ENCODE measurements around the gene DOCK7. TPM values are rescaled to one million over a fixed set of nuclear protein-coding genes. Genes with fewer than 3 reads are reported as not detected.
"Not testable (repeated sequence)": the region's sequence is repeated elsewhere in the genome, so short reads cannot be mapped to it uniquely, and the experiment has no call there.

The DOCK7 gene
- total RNA-seq, 1 donor from 2014 or later = 28.0 TPM

DNA sequence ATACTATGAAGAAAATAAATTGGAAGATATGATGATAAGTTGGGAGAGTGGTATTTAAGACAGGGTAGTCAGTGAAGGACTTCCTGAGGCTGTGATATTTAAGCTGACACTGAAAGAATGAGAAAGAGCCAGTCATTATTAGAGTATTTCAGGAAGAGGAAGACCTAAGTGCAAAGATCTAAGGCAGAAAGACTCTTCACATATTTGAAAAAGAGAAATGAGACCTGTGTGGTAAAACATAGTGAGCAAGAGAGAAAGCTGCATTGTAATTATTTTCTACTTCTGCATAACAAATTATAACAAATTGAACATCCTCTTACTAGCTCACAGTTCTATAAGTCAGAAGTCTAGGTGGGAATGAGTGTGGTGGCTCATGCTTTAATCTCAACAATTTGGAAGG is 34.6 kb upstream of the DOCK7 start:
- no peak for DNase-seq (ENCODE audit: low spot score)
- no peaks in the 10 kb centered on the region for H3K9me3 Mint-ChIP-seq (ENCODE audit: unreplicated experiment)
- H3K27ac Mint-ChIP-seq (ENCODE audit: unreplicated experiment) = no peak overlapping the region
- TF ChIP-seq, protein P1, sequence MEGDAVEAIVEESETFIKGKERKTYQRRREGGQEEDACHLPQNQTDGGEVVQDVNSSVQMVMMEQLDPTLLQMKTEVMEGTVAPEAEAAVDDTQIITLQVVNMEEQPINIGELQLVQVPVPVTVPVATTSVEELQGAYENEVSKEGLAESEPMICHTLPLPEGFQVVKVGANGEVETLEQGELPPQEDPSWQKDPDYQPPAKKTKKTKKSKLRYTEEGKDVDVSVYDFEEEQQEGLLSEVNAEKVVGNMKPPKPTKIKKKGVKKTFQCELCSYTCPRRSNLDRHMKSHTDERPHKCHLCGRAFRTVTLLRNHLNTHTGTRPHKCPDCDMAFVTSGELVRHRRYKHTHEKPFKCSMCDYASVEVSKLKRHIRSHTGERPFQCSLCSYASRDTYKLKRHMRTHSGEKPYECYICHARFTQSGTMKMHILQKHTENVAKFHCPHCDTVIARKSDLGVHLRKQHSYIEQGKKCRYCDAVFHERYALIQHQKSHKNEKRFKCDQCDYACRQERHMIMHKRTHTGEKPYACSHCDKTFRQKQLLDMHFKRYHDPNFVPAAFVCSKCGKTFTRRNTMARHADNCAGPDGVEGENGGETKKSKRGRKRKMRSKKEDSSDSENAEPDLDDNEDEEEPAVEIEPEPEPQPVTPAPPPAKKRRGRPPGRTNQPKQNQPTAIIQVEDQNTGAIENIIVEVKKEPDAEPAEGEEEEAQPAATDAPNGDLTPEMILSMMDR (IDR thresholded peaks at IDR 0.05; ENCODE audit: unreplicated experiment) = no peak
- H3K4me1 Mint-ChIP-seq (ENCODE audit: unreplicated experiment) = peaks cover 35% of the 10 kb centered on the region
- peaks cover 9% of the 10 kb centered on the region for H3K27me3 Mint-ChIP-seq (ENCODE audit: unreplicated experiment)
- no peak overlapping the region for H3K4me3 Mint-ChIP-seq (ENCODE audit: unreplicated experiment)
- H3K36me3 Mint-ChIP-seq (ENCODE audit: low read depth, unreplicated experiment) = no peaks in the 10 kb centered on the region

DNA sequence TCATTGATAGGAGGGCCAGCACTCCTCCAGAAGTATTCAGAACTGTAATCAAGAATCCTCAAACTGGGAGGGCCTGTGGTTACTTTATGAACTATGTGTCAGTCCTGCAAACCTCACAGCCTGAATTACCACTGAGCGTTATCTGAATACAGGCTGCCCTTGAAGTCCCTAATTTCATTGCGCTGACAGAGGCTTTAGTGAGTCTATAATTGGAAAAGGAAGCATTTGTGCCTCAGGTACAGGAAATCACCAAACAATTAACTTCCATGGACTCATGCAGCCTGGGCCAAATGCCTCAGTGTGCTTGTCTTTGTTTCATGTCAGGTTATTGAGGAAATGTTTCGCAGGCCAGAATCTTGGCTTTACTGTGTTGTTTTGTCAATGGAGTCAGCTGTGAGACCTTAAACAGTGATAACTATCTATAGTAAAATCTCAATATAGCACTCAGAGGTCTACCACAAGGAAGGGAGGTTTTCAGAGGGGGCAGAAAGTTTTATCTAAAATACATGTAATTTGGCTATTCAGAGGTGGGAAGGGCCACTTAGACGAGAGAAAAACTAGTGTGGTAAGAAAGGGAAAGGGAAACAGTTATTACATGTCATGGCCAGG is 32.9 kb upstream of the DOCK7 start:
- H3K36me3 Mint-ChIP-seq (ENCODE audit: low read depth, unreplicated experiment) = no peaks in the 10 kb centered on the region
- H3K27ac Mint-ChIP-seq (ENCODE audit: unreplicated experiment) = peak overlapping the region; percentile 94
- H3K9me3 Mint-ChIP-seq (ENCODE audit: unreplicated experiment) = no peaks in the 10 kb centered on the region
- TF ChIP-seq, protein P1 (IDR thresholded peaks at IDR 0.05; ENCODE audit: unreplicated experiment) = no peak
- H3K4me1 Mint-ChIP-seq (ENCODE audit: unreplicated experiment) = peaks cover 35% of the 10 kb centered on the region
- no peak for DNase-seq (ENCODE audit: low spot score)
- peaks cover 4% of the 10 kb centered on the region for H3K27me3 Mint-ChIP-seq (ENCODE audit: unreplicated experiment)
- H3K4me3 Mint-ChIP-seq (ENCODE audit: unreplicated experiment) = no peak overlapping the region

DNA sequence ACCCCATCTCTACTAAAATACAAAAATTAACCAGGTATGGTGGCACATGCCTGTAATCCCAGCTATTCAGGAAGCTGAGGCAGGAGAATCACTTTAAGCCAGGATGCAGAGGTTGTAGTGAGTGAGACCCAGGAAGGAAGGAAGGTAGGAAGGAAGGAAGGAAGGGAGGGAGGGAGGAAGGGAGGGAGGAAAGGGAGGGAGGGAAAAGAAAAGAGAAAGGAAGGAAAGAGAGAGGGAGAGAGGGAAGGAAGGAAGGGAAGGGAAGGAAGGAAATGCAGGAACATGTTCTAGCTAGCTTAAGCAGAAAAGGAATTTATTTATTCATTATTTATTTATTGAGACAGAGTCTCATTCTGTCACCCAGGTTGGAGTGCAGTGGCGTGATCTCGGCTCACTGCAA is 30.2 kb upstream of the DOCK7 start:
- H3K27me3 Mint-ChIP-seq (ENCODE audit: unreplicated experiment); H3K9me3 Mint-ChIP-seq (ENCODE audit: unreplicated experiment); H3K36me3 Mint-ChIP-seq (ENCODE audit: low read depth, unreplicated experiment); DNase-seq (ENCODE audit: low spot score); H3K4me3 Mint-ChIP-seq (ENCODE audit: unreplicated experiment): not testable (repeated sequence)
- Mint-ChIP-seq H3K4me1 (ENCODE audit: unreplicated experiment) (peaks cover 20% of the 10 kb centered on the region), H3K27ac (ENCODE audit: unreplicated experiment) (peak overlapping the region; percentile 50)

DNA sequence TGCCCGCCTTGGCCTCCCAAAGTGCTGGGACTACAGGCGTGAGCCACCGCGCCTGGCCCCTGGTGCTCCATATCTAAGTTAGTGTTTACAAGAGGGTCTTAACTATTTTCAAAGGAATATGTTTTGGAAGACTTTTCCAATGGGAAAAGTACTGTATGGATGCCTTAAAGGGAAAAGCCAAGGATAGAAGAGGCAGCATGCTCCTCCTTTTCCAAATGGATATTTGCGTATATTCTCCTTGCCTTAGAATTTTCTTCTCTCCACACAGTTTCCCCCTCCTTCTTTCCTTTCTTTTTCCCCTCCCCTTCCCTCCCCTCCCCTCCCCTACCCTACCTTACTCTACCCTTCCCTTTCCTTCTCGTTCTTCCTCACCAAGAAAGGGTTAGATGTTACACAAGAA is 29.3 kb upstream of the DOCK7 start:
- no peaks in the 10 kb centered on the region for H3K27me3 Mint-ChIP-seq (ENCODE audit: unreplicated experiment)
- no peak overlapping the region for H3K27ac Mint-ChIP-seq (ENCODE audit: unreplicated experiment)
- no peaks in the 10 kb centered on the region for H3K9me3 Mint-ChIP-seq (ENCODE audit: unreplicated experiment)

DNA sequence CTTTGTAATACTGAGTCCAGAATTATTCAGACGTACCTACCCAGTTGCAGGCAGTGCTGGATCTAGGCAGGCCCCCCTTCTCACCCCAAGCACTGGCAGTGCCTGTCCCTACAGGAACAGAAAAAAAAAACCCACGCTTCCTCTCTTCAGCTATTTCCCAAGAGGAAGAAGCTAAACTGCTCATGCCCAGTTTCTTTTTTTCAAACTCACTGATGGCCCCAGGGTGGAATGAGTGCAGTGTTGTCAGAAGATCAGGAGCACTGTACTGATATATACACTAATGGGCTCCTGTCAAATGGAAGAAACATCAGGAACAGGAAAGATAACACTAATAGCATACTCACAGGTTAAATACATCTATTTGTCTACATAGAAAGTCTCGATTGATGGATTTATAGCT is 28.2 kb upstream of the DOCK7 start:
- no peak for DNase-seq (ENCODE audit: low spot score)
- Mint-ChIP-seq H3K9me3 (ENCODE audit: unreplicated experiment) (no peaks in the 10 kb centered on the region), H3K4me3 (ENCODE audit: unreplicated experiment) (no peak overlapping the region), H3K36me3 (ENCODE audit: low read depth, unreplicated experiment) (no peaks in the 10 kb centered on the region), H3K27me3 (ENCODE audit: unreplicated experiment) (no peaks in the 10 kb centered on the region), H3K27ac (ENCODE audit: unreplicated experiment) (no peak overlapping the region), H3K4me1 (ENCODE audit: unreplicated experiment) (peaks cover 14% of the 10 kb centered on the region)
- TF ChIP-seq, protein P1 (IDR thresholded peaks at IDR 0.05; ENCODE audit: unreplicated experiment) = no peak

More for the DNA sequence above, 29.3 kb upstream of the DOCK7 start:
- Mint-ChIP-seq H3K4me3 (ENCODE audit: unreplicated experiment) (no peak overlapping the region), H3K36me3 (ENCODE audit: low read depth, unreplicated experiment) (no peaks in the 10 kb centered on the region), H3K4me1 (ENCODE audit: unreplicated experiment) (peaks cover 15% of the 10 kb centered on the region)
- DNase-seq (ENCODE audit: low spot score) = no peak
- TF ChIP-seq, protein P1 (IDR thresholded peaks at IDR 0.05; ENCODE audit: unreplicated experiment) = no peak

All from endothelial cell (in vitro differentiated cells).